Left lobe of liver (tissue), 2 donors: ENCODE data around the gene NUP50. TPM values are rescaled to one million over a fixed set of nuclear protein-coding genes. Genes with fewer than 3 reads are reported as not detected.
"Not testable (repeated sequence)": the region's sequence is repeated elsewhere in the genome, so short reads cannot be mapped to it uniquely, and the experiment has no call there.

Source experiments
- ATAC-seq: fragments of 200-7000 bp; cut with Tn5 transposase; one replicate; pipeline ENCODE4 v1.9.1; 2020; ENCODE audit warnings: mild to moderate bottlenecking, moderate library complexity
- DNase-seq: peaks from one replicate; pipeline ENCODE4 v3.0.0-alpha.2; 2020; ENCODE audit warnings: low spot score
- total RNA-seq: library from RNA; stranded (reverse); gene quantifications from one replicate; pipeline ENCODE4 v1.2.1, GENCODE V29; 2021
- donor health status: DM: no; HTN: no; CAD: no; lungs with moderate emphysema.
- donor health status: DM: no; HTN: yes; CAD: no.

NUP50 gene
- total RNA-seq, 1 donor from 2014 or later, result 31.7 TPM

- ATAC-seq (peak; percentile 33), DNase-seq (no peak)
Observed at GRCh38 chr22:45159652-45160462, 3.9 kb upstream of the NUP50 start.

GRCh38 chr22:45162531-45162930 is 1.2 kb upstream of the NUP50 start:
- no peak for ATAC-seq
- no peak for DNase-seq

- peak; percentile 42 for ATAC-seq
Observed at GRCh38 chr22:45163099-45163450, 650 bp upstream of the NUP50 start.

GRCh38 chr22:45164270-45165088 is 754 bp downstream of the NUP50 start:
- DNase-seq (no peak), ATAC-seq (peak; percentile 42)

More at GRCh38 chr22:45163099-45163450, 650 bp upstream of the NUP50 start:
- DNase-seq, result no peak

GRCh38 chr22:45166932-45167331 is 3.2 kb downstream of the NUP50 start:
- ATAC-seq (no peak), DNase-seq (no peak)

DNA sequence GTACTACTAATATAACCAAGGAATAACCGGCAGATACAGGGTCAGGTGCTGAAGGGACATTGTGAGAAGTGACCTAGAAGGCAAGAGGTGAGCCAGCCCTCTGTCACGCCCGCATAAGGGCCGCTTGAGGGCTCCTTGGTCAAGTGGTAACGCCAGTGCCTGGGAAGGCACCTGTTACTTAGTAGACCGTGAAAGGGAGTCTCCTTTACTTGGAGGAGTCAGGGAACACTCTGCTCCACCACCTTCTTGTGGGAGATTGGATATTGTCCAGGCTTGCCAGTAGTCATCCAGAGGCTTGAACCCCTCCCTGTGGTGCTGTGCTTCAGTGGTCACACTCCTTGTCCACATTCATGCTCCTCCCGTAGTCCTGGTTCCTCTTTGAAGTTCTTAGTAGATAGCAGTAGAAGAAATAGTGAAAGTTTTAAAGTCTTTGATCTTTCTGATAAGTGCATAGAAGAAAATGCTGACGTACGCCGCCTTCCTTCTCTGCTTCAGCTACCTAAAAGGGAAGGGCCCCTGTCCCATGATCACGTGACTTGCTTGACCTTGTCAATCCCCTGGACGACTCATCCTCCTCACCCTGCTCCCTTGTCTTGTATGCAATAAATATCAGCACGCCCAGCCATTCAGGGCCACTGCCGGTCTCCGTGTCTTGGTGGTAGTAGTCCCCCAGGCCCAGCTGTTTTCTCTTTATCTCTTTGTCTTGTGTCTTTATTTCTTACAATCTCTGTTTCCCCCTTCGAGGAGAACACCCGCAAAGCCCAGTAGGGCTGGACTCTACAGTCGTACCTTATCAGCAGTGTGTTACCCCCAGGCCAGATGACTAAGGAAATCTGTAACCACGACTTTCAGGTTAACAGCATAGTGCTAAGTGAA is 6.1 kb downstream of the NUP50 start:
- no peak for ATAC-seq
- DNase-seq, result no peak

- DNase-seq, result no peak
- no peak for ATAC-seq
Observed at GRCh38 chr22:45171830-45172229, 8.1 kb downstream of the NUP50 start.

- no peak for ATAC-seq
Observed at GRCh38 chr22:45172881-45173585, 9.3 kb downstream of the NUP50 start.

GRCh38 chr22:45179276-45180049 is 15.7 kb downstream of the NUP50 start:
- peak; percentile 28 for ATAC-seq
- no peak for DNase-seq

More at GRCh38 chr22:45172881-45173585, 9.3 kb downstream of the NUP50 start:
- no peak for DNase-seq

GRCh38 chr22:45180146-45180679 is 16.5 kb downstream of the NUP50 start:
- DNase-seq, result no peak
- peak; percentile 84 for ATAC-seq

DNA sequence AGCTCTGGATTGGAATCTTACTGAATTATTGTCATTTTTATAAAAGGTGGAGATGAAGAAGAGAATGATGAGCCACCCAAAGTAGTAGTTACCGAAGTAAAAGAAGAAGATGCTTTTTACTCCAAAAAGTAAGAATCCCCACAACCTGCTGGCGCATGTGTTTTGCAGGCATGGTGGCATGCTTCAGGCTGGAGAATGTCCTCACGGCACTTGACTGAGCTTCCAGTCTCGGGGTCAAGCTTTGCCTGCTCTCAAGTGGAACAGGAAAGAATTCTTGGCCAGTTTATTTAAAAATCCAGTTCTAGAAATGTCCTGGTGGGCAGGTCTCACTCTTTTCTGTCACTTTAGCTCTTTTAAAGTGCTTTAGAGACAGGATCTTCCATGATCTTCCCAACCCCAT is 17.5 kb downstream of the NUP50 start:
- DNase-seq (no peak), ATAC-seq (no peak)

GRCh38 chr22:45181766-45182165 is 18.0 kb downstream of the NUP50 start:
- DNase-seq (no peak), ATAC-seq (no peak)

DNA sequence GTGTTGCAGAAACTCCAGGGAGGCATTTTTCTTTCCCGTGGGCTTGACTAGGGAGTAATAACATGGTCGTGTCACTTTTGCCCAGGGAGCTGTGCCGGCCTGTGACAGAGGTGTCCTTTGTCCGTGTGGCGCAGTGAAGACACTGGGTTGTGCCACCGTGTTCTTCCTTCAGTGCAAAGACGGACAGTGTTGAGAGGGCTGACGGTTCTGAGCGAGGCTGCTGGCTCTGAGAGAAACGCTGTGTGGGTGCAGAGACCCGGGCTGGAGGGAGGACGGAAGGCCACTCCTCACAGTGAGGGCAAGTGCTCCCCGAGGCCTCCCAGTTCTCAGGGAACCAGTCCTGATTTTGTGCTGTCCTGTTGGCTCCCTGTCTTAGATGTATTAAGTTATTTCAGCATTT is 20.2 kb downstream of the NUP50 start:
- no peak for ATAC-seq
- no peak for DNase-seq

DNA sequence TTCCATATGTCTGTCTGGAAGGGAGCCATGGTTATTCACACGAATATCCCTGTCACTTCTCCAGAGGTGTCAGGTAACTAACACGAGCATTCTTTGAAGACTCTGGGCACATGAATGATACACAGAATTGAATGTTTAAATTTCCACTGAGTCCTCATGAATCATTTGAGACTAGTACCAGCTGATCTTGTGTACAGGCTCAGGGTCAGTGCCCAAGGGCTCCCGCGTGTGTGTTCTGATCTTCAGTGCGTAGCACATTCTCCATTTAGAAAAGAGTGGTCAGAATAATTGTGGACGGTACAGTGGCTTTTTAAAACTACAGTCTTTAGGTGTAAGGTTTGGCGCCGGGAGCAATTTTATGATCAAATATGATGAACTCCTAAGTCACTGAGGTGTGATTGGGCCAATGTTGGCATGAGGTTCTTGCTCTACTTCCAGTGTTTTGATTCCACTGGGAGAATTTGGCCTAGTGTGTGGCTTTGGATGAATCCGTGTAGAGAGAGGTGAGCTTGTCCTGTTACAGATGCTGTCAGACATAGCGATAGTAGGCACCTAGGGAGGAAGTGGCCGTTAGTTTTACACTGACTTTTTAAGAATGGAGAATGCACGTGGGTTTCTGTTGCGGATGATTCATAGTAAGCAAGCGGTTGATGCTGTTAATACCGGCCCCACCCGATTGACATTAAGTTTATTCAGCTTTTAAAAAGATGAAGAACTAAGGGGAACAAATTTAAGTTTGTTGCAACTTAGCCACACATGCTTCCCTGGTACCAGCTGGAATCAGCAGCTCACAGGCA is 22.2 kb downstream of the NUP50 start:
- no peak for DNase-seq
- ATAC-seq, result no peak

DNA sequence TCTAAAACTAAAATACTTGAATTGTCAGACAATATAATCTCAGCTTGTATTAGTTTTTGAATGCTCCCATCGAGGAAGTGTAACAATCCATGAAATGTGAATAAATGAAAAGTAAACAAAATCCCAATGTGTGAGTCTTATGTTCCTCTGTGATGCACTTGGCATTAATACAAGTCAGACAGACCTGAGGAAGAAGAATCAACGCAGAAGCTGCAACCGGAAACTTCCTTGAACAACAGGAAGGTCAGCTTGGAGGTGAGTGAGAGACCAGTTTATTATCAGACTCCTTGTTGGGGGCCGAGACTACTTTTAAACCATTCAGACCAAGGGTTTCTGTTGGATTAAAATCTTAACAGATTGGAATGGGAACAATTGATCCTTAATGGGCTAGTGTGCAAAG is 24.2 kb downstream of the NUP50 start:
- no peak for ATAC-seq
- no peak for DNase-seq

DNA sequence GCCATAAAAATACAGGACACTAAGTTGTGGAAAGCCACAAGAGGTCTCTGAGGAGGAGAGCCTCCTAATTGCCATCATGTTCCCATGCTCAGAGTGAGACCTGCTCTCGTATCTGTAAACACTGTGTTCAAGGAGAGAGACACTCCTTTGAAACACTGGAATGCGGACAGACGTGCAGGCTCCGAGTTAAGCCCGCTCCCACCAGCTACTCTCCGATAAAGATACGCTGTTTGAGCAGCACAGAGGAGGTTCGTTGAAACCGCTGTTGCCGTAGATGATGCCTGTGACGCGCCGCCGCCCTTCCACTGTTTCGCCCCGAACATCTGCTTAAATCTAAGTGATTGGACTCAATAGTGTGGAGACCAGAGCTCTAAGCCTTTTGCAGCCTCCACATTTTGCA is 25.1 kb downstream of the NUP50 start:
- no peak for DNase-seq

GRCh38 chr22:45190202-45190872 is 26.6 kb downstream of the NUP50 start:
- DNase-seq, result no peak
- ATAC-seq, result no peak

More for the DNA sequence above, 25.1 kb downstream of the NUP50 start:
- no peak for ATAC-seq

DNA sequence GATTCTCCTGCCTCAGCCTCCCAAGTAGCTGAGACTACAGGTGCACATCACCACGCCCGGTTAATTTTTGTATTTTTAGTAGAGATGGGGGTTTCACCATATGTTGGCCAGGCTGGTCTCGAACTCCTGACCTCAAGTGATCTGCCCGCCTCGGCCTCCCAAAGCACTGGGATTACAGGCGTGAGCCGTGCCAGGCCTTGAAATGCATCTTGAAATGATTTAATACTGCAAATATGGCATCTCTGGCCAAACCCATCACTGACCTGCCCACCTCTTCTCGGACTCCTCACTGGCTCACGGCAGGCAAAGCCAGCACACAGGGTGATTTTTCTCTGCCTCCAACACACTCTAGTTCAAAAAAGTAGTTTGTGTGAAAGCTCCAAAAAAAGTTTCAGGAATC is 28.0 kb downstream of the NUP50 start:
- DNase-seq, ATAC-seq: not testable (repeated sequence)
